WTC11 (cell line): ENCODE data around the gene PARS2. TPM values are rescaled to one million over a fixed set of nuclear protein-coding genes. Genes with fewer than 3 reads are reported as not detected.

Experiments
- ATAC-seq: fragments of 200-7000 bp; cut with Tn5 transposase; 2 replicates; pipeline ENCODE4 v1.10.0; 2021; ENCODE audit warnings: mild to moderate bottlenecking, moderate library complexity
- CTCF ChIA-PET: fragments of 300-600 bp; sonication (Branson Sonifier 250); formaldehyde crosslinking; loops from one replicate; lab custom pipeline; 2021; ENCODE audit warnings: antibody characterized with exemption; lab: Charles Lee
- POLR2A ChIA-PET: fragments of 350-600 bp; sonication (Branson Sonifier 250); formaldehyde crosslinking; loops from one replicate; lab custom pipeline; 2021; ENCODE audit warnings: antibody characterized with exemption; lab: Charles Lee
- DNase-seq: peaks from one replicate; pipeline ENCODE4 v3.0.0; 2021; ENCODE audit warnings: low spot score
- H3K27ac Mint-ChIP-seq: 2 replicates; pipeline ENCODE4 v1.8.0; 2021; ENCODE audit warnings: mixed read lengths
- H3K27me3 Mint-ChIP-seq: 2 replicates; pipeline ENCODE4 v1.8.0; 2021; ENCODE audit warnings: low read depth, mild to moderate bottlenecking, moderate library complexity, mixed read lengths
- H3K36me3 Mint-ChIP-seq: 2 replicates; pipeline ENCODE4 v1.8.0; 2021; ENCODE audit warnings: mixed read lengths
- H3K4me1 Mint-ChIP-seq: 2 replicates; pipeline ENCODE4 v1.8.0; 2022; ENCODE audit warnings: mixed read lengths
- H3K4me3 Mint-ChIP-seq: 2 replicates; pipeline ENCODE4 v1.8.0; 2021; ENCODE audit warnings: mild to moderate bottlenecking, moderate library complexity, mixed read lengths
- H3K9me3 Mint-ChIP-seq: 2 replicates; pipeline ENCODE4 v1.8.0; 2021; ENCODE audit warnings: mixed read lengths
- ARID4B ChIP-seq: sonication (generic); formaldehyde crosslinking; IDR thresholded peaks from 2 replicates; pipeline ENCODE4 v1.8.0; 2023; ENCODE audit warnings: missing genetic modification reagents, mild to moderate bottlenecking, borderline replicate concordance
- ATF2 ChIP-seq: sonication (generic); formaldehyde crosslinking; IDR thresholded peaks from 2 replicates; pipeline ENCODE4 v1.8.1; 2022; ENCODE audit warnings: low read depth, missing genetic modification reagents, borderline replicate concordance
- CDX4 ChIP-seq: fragments of 250-450 bp; sonication (Bioruptor Pico); IDR thresholded peaks from 2 replicates; pipeline ENCODE4 v1.9.0; 2021; ENCODE audit warnings: moderate library complexity, mild to moderate bottlenecking, inconsistent platforms, borderline replicate concordance
- E2F4 ChIP-seq: sonication (generic); formaldehyde crosslinking; IDR thresholded peaks from 2 replicates; pipeline ENCODE4 v1.8.1; 2022; ENCODE audit warnings: low read depth, mild to moderate bottlenecking, moderate library complexity, missing genetic modification reagents, borderline replicate concordance
- JAZF1 ChIP-seq: fragments of 250-450 bp; sonication (Bioruptor Pico); IDR thresholded peaks from 2 replicates; pipeline ENCODE4 v1.9.0; 2021; ENCODE audit warnings: moderate library complexity, mild to moderate bottlenecking, inconsistent platforms
- MAX ChIP-seq: sonication (generic); formaldehyde crosslinking; IDR thresholded peaks from 2 replicates; pipeline ENCODE4 v1.8.0; 2022; ENCODE audit warnings: mild to moderate bottlenecking, missing genetic modification reagents
- SMAD4 ChIP-seq: sonication (generic); formaldehyde crosslinking; IDR thresholded peaks from 2 replicates; pipeline ENCODE4 v1.8.0; 2022; ENCODE audit warnings: mild to moderate bottlenecking, missing genetic modification reagents
- SOX15 ChIP-seq: fragments of 250-450 bp; sonication (Bioruptor Pico); IDR thresholded peaks from 2 replicates; pipeline ENCODE4 v1.9.0; 2021; ENCODE audit warnings: mild to moderate bottlenecking
- ZBTB21 ChIP-seq: sonication (generic); formaldehyde crosslinking; IDR thresholded peaks from 2 replicates; pipeline ENCODE4 v1.8.1; 2023; ENCODE audit warnings: mild to moderate bottlenecking, missing genetic modification reagents, borderline replicate concordance
- total RNA-seq: library from RNA; stranded (reverse); gene quantifications from 3 replicates; pipeline ENCODE4 v1.2.3, GENCODE V29; 2021

Gene PARS2
- total RNA-seq, 1 experiment from 2014 or later, result 11.5 TPM

- no peak for TF ChIP-seq ATF2 (CRISPR knock-in tag)
- TF ChIP-seq, all 79 proteins: peak for 0
Observed at GRCh38 chr1:54709547-54710292, 54.6 kb downstream of the PARS2 start (continued).

GRCh38 chr1:54708385-54708784, 55.9 kb downstream of the PARS2 start:
- peaks cover 15% of the 10 kb centered on the region for H3K27me3 Mint-ChIP-seq
- ATAC-seq, result no peak
- no peaks in the 10 kb centered on the region for H3K36me3 Mint-ChIP-seq
- POLR2A ChIA-PET, result no interaction called here
- H3K4me1 Mint-ChIP-seq, result no peaks in the 10 kb centered on the region
- no peak for TF ChIP-seq MAX (CRISPR knock-in tag)
- no peak for TF ChIP-seq ZBTB21
- TF ChIP-seq ARID4B (CRISPR knock-in tag), result no peak
- no peak for TF ChIP-seq SOX15 (CRISPR knock-in tag)
- TF ChIP-seq CDX4 (CRISPR knock-in tag), result no peak
- no peak for TF ChIP-seq JAZF1
- TF ChIP-seq E2F4 (CRISPR knock-in tag), result no peak
- no peak for TF ChIP-seq SMAD4 (CRISPR knock-in tag)
- no peaks in the 10 kb centered on the region for H3K9me3 Mint-ChIP-seq
- CTCF ChIA-PET, result no interaction called here
- H3K4me3 Mint-ChIP-seq, result no peak overlapping the region
- no peak for DNase-seq
- H3K27ac Mint-ChIP-seq, result no peak overlapping the region

Other genes starting within 250 kb of the PARS2 start
- gene ACOT11, start 216.3 kb downstream of the PARS2 start, total RNA-seq, result 3.8 to 4.4 TPM (median 4.2 TPM) in 3 replicates
- 0.11 TPM in 1 of 3 replicates, not detected in the others for gene FAM151A, start 141.0 kb downstream of the PARS2 start, total RNA-seq
- gene MROH7, start 122.7 kb downstream of the PARS2 start, total RNA-seq, result 0.13 to 0.44 TPM (median 0.41 TPM) in 3 replicates
- gene TTC4, start 48.7 kb downstream of the PARS2 start, total RNA-seq, result 18.8 to 21.6 TPM (median 21.4 TPM) in 3 replicates
- gene TTC22, start 36.8 kb upstream of the PARS2 start, total RNA-seq, result 0.63 to 0.99 TPM (median 0.69 TPM) in 3 replicates
- gene DHCR24, start 122.7 kb upstream of the PARS2 start, total RNA-seq, result 300 to 337 TPM (median 336 TPM) in 3 replicates
- 0.41 to 0.74 TPM (median 0.44 TPM) in 3 replicates for gene TMEM61, start 216.1 kb upstream of the PARS2 start, total RNA-seq
- 0.30 to 0.42 TPM (median 0.37 TPM) in 3 replicates for gene BSND, start 234.4 kb upstream of the PARS2 start, total RNA-seq